OCI-LY3 (cell line): ENCODE data around the gene GRAP.

Source experiments
- H2AFZ ChIP-seq: fragments of 200-600, 300-600 bp; shearing (Covaris generic); 2 replicates; pipeline ENCODE4 v1.6.0; 2014; ENCODE audit warnings: antibody characterized with exemption, low read depth, low read length
- H3K27ac ChIP-seq: fragments of 200-600, 300-600 bp; sonication (generic); 2 replicates; pipeline ENCODE4 v1.5.1; 2014; ENCODE audit warnings: mild to moderate bottlenecking, low read length, moderate library complexity, mixed read lengths
- H3K27me3 ChIP-seq: fragments of 200-600, 300-600 bp; sonication (generic); 2 replicates; pipeline ENCODE4 v1.6.1; 2014; ENCODE audit warnings: low read depth, low read length, mixed read lengths
- H3K36me3 ChIP-seq: fragments of 200-600, 300-600 bp; sonication (generic); replicated peaks from 2 replicates; pipeline ENCODE3; 2014; ENCODE audit warnings: low read depth, low read length, mixed read lengths
- H3K4me1 ChIP-seq: fragments of 300-600, 200-600 bp; sonication (generic); 2 replicates; pipeline ENCODE4 v1.6.1; 2014; ENCODE audit warnings: low read length, mixed read lengths
- H3K4me2 ChIP-seq: fragments of 200-600, 300-600 bp; sonication (generic); 2 replicates; pipeline ENCODE4 v1.6.1; 2014; ENCODE audit warnings: low read length, mixed read lengths
- H3K4me3 ChIP-seq: fragments of 300-600, 200-600 bp; sonication (generic); 2 replicates; pipeline ENCODE4 v1.5.1; 2014; ENCODE audit warnings: antibody characterized with exemption, mild to moderate bottlenecking, low read length, moderate library complexity
- H3K79me2 ChIP-seq: fragments of 300-600, 200-600 bp; shearing (Covaris generic); 2 replicates; pipeline ENCODE4 v1.6.1; 2014; ENCODE audit warnings: mild to moderate bottlenecking, low read length, mixed read lengths
- H3K9ac ChIP-seq: fragments of 300-600, 200-600 bp; shearing (Covaris generic); 2 replicates; pipeline ENCODE4 v1.6.0; 2014; ENCODE audit warnings: mild to moderate bottlenecking, low read length, moderate library complexity
- H3K9me3 ChIP-seq: fragments of 200-600, 300-600 bp; shearing (Covaris generic); 2 replicates; pipeline ENCODE4 v1.6.1; 2014; ENCODE audit warnings: low read length, mixed read lengths; ENCODE audit not compliant: insufficient read depth
- H4K20me1 ChIP-seq: fragments of 200-600, 300-600 bp; sonication (generic); 2 replicates; pipeline ENCODE4 v1.6.1; 2016; ENCODE audit warnings: low read length, mixed read lengths; ENCODE audit not compliant: insufficient read depth
- CTCF ChIP-seq: fragments of 200-600, 300-600 bp; sonication (generic); IDR thresholded peaks from 2 replicates; pipeline ENCODE4 v1.5.1; 2014; ENCODE audit warnings: antibody characterized with exemption, low read length, low read depth
- EZH2phosphoT487 ChIP-seq: fragments of 200-600 bp; shearing (Covaris generic); IDR thresholded peaks from 2 replicates; pipeline ENCODE4 v1.6.1; 2018; ENCODE audit warnings: antibody characterized with exemption, mixed run types, low read depth

Gene GRAP

GRCh38 chr17:19017401-19017800, 29.4 kb downstream of the GRAP start:
- H3K79me2 ChIP-seq = no peaks in the 10 kb centered on the region
- H3K9me3 ChIP-seq = no peaks in the 10 kb centered on the region
- no peaks in the 10 kb centered on the region for H3K27me3 ChIP-seq
- no peak overlapping the region for H3K9ac ChIP-seq
- no peaks in the 10 kb centered on the region for H4K20me1 ChIP-seq
- TF ChIP-seq CTCF (no peak), EZH2phosphoT487 (no peak)
- H3K4me1 ChIP-seq = no peaks in the 10 kb centered on the region
- H3K4me2 ChIP-seq = no peak overlapping the region
- no peak overlapping the region for H3K4me3 ChIP-seq
- H2AFZ ChIP-seq = no peak overlapping the region
- H3K27ac ChIP-seq = no peak overlapping the region
- H3K36me3 ChIP-seq = no peaks in the 10 kb centered on the region

DNA sequence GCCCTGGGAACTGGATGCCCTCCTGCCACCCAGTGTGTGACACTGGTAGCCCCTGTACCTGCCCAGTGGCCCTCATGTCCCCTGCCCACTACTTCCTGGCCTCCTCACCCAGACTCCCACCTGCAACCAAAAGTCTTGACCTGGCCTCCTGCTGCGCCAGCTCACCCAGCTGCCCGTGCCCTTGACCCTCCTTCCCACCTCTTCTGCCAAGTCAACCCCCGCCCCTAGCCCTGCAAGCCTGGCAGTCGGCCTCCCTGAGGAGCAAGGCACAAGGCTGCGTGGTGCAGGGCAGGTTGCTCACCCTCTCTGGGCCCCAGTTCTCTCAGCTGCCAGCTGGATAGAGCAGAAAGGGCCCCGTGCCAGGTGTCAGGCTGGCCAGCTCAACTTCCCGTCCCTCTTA, 29.9 kb downstream of the GRAP start:
- Histone ChIP-seq H3K79me2 (no peaks in the 10 kb centered on the region), H3K9ac (no peak overlapping the region), H3K4me3 (no peak overlapping the region), H4K20me1 (no peaks in the 10 kb centered on the region), H3K27me3 (no peaks in the 10 kb centered on the region), H3K27ac (no peak overlapping the region), H3K9me3 (no peaks in the 10 kb centered on the region), H3K36me3 (no peaks in the 10 kb centered on the region), H2AFZ (no peak overlapping the region), H3K4me1 (no peaks in the 10 kb centered on the region), H3K4me2 (no peak overlapping the region)
- TF ChIP-seq EZH2phosphoT487 (no peak), CTCF (no peak)

- no peak for TF ChIP-seq CTCF
- no peak for TF ChIP-seq EZH2phosphoT487
- no peaks in the 10 kb centered on the region for H3K9me3 ChIP-seq
- no peak overlapping the region for H3K27ac ChIP-seq
- H3K4me3 ChIP-seq = no peak overlapping the region
- H3K4me1 ChIP-seq = no peaks in the 10 kb centered on the region
- no peaks in the 10 kb centered on the region for H4K20me1 ChIP-seq
- H3K27me3 ChIP-seq = no peaks in the 10 kb centered on the region
- no peaks in the 10 kb centered on the region for H3K79me2 ChIP-seq
- no peak overlapping the region for H2AFZ ChIP-seq
- H3K9ac ChIP-seq = no peak overlapping the region
- no peaks in the 10 kb centered on the region for H3K36me3 ChIP-seq
- H3K4me2 ChIP-seq = no peak overlapping the region
These were observed 30.5 kb downstream of the GRAP start for GRCh38 chr17:19016297-19016696.

- Histone ChIP-seq H3K36me3 (no peaks in the 10 kb centered on the region), H3K27me3 (no peaks in the 10 kb centered on the region), H3K9ac (no peak overlapping the region), H3K27ac (no peak overlapping the region), H4K20me1 (no peaks in the 10 kb centered on the region), H3K9me3 (no peaks in the 10 kb centered on the region), H3K4me1 (no peaks in the 10 kb centered on the region), H3K4me3 (no peak overlapping the region), H3K4me2 (no peak overlapping the region), H3K79me2 (no peaks in the 10 kb centered on the region), H2AFZ (no peak overlapping the region)
- TF ChIP-seq EZH2phosphoT487 (no peak), CTCF (no peak)
These were observed 31.3 kb downstream of the GRAP start for GRCh38 chr17:19015428-19015827.
